HCT116 (cell line): Measurements from ENCODE around the gene LEFTY2.

Experiments used
- ATF3 ChIP-seq: IDR thresholded peaks from 2 replicates; pipeline ENCODE4 v1.6.1; 2012
- CTCF ChIP-seq, 3 experiments: fragments of 200-600 bp in 1 of 3; sonication (generic) in 1 of 3; IDR thresholded peaks in 2 of 3; conservative IDR thresholded peaks in 1 of 3; 2 replicates each; pipeline ENCODE4 v1.5.1; 2012 to 2017; ENCODE audit warnings: low read depth in 2 of 3, low read length in 2 of 3, antibody characterized with exemption in 1 of 3, borderline replicate concordance in 1 of 3, control low read depth in 1 of 3, mild to moderate bottlenecking in 1 of 3, mixed read lengths in 1 of 3, mixed run types in 1 of 3, moderate library complexity in 1 of 3; ENCODE audit not compliant: insufficient read depth in 1 of 3
- EZH2 ChIP-seq: fragments of 200-600 bp; sonication (generic); IDR thresholded peaks from 2 replicates; pipeline ENCODE4 v1.6.1; 2017; ENCODE audit warnings: antibody characterized with exemption, mixed run types
- EZH2phosphoT487 ChIP-seq: fragments of 200-600 bp; IDR thresholded peaks from 2 replicates; pipeline ENCODE4 v1.6.1; 2018; ENCODE audit warnings: antibody characterized with exemption, borderline replicate concordance
- FOSL1 ChIP-seq: IDR thresholded peaks from 2 replicates; pipeline ENCODE4 v1.6.1; 2012; ENCODE audit warnings: low read depth
- JUND ChIP-seq: IDR thresholded peaks from 2 replicates; pipeline ENCODE4 v1.6.1; 2012
- POLR2A ChIP-seq: IDR thresholded peaks from 2 replicates; pipeline ENCODE4 v1.7.0; 2011; ENCODE audit warnings: borderline replicate concordance; ENCODE audit not compliant: insufficient read depth, insufficient read length; ENCODE audit errors: extremely low read depth
- POLR2AphosphoS5 ChIP-seq: IDR thresholded peaks from 2 replicates; pipeline ENCODE4 v1.6.1; 2011; ENCODE audit warnings: mild to moderate bottlenecking, low read depth, low read length, moderate library complexity
- RAD21 ChIP-seq: IDR thresholded peaks from 2 replicates; pipeline ENCODE4 v1.6.1; 2012; ENCODE audit warnings: low read depth, mild to moderate bottlenecking
- REST ChIP-seq: IDR thresholded peaks from 2 replicates; pipeline ENCODE4 v1.6.1; 2012; ENCODE audit warnings: low read depth
- TCF7L2 ChIP-seq: IDR thresholded peaks from 2 replicates; pipeline ENCODE4 v1.7.0; 2011; ENCODE audit warnings: borderline replicate concordance, inconsistent platforms; ENCODE audit not compliant: insufficient read depth, insufficient read length; ENCODE audit errors: extremely low read depth
- TF ChIP-seq, protein P1 (sequence below): IDR thresholded peaks from 2 replicates; pipeline ENCODE4 v1.6.1; 2012

- TF ChIP-seq RAD21: no peak
- no peak for TF ChIP-seq CTCF (IDR thresholded peaks at IDR 0.05 in 2 of 3, conservative IDR thresholded peaks at IDR 0.05 in 1 of 3; ENCODE audit: borderline replicate concordance in 1 of 3, insufficient read depth in 1 of 3, low read depth in 2 of 3, low read length in 2 of 3)
- TF ChIP-seq, protein P1, sequence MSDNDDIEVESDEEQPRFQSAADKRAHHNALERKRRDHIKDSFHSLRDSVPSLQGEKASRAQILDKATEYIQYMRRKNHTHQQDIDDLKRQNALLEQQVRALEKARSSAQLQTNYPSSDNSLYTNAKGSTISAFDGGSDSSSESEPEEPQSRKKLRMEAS: no peak
- TF ChIP-seq POLR2A: no peak
- no peak for TF ChIP-seq ATF3
- no peak for TF ChIP-seq EZH2phosphoT487
- no peak for TF ChIP-seq REST
- no peak for TF ChIP-seq EZH2
- no peak for TF ChIP-seq POLR2AphosphoS5
- no peak for TF ChIP-seq FOSL1
- no peak for TF ChIP-seq TCF7L2
- TF ChIP-seq JUND: no peak
Observed at GRCh38 chr1:225889743-225890142, 51.3 kb downstream of the LEFTY2 start.
